Tibial nerve (tissue), 4 donors: ENCODE results near the gene CEP290. TPM values are rescaled to one million over a fixed set of nuclear protein-coding genes. Genes with fewer than 3 reads are reported as not detected.

Source experiments
- DNase-seq, 2 donors: peaks; one replicate each; pipeline ENCODE4 v3.0.0-alpha.2; 2019; ENCODE audit warnings: low spot score in 2 of 2
- H3K27ac ChIP-seq, 4 donors: fragments of 200-600 bp; sonication (generic) in 3 of 4; one replicate each; pipeline ENCODE4 v1.5.1; 2017 to 2019; ENCODE audit warnings: mild to moderate bottlenecking in 1 of 4
- H3K27me3 ChIP-seq, 2 donors: fragments of 200-600 bp; sonication (generic) in 1 of 2; one replicate each; pipeline versions ENCODE4 v1.5.1 to v1.6.0; 2017 to 2019
- H3K36me3 ChIP-seq, 3 donors: fragments of 200-600 bp; sonication (generic); one replicate each; pipeline ENCODE4 v1.5.1; 2018 to 2019
- H3K4me1 ChIP-seq, 4 donors: fragments of 200-600 bp; sonication (generic) in 3 of 4; one replicate each; pipeline ENCODE4 v1.5.1; 2017 to 2019
- H3K4me3 ChIP-seq, 4 donors: fragments of 200-600 bp; sonication (generic) in 3 of 4; one replicate each; pipeline ENCODE4 v1.5.1; 2017 to 2019; ENCODE audit warnings: mild to moderate bottlenecking in 1 of 4, moderate library complexity in 1 of 4
- H3K9me3 ChIP-seq, 4 donors: fragments of 200-600 bp; sonication (generic) in 3 of 4; one replicate each; pipeline ENCODE4 v1.5.1; 2017 to 2019
- EP300 ChIP-seq, 2 donors: sonication (generic); formaldehyde crosslinking; IDR thresholded peaks; one replicate each; pipeline ENCODE4 v1.6.1; 2017; ENCODE audit warnings: antibody characterized with exemption in 2 of 2, mild to moderate bottlenecking in 1 of 2
- WGBS, 2 donors: methylation state at CpG; one replicate each; pipeline ENCODE4 v1.1.5; 2018; 5-methylcytosine and 5-hydroxymethylcytosine counted together
- small RNA-seq: library from RNA; depleted of rRNA; stranded (forward); fragments of <200 nt; gene quantifications from one replicate; pipeline ENCODE3, GENCODE V24; 2016
- total RNA-seq, 4 donors: library from RNA; depleted of rRNA; stranded (reverse); fragments of >200 nt; gene quantifications; one replicate each; pipeline ENCODE4 v1.1.0, GENCODE V29; 2016

The CEP290 gene
- total RNA-seq, 4 donors from 2014 or later: 34.3 to 43.7 (median 38.3) TPM

- H3K4me3 ChIP-seq: no peak overlapping the region
- no peak overlapping the region for H3K27ac ChIP-seq
- no peak for DNase-seq
- WGBS, 2 donors: 87 to 93% methylated on average over 2 of the region's 2 CpGs
- no peaks in the 10 kb centered on the region for H3K36me3 ChIP-seq
- H3K4me1 ChIP-seq: no peaks in the 10 kb centered on the region
- peaks cover 0 to 5% (median 1%) of the 10 kb centered on the region in 4 donors for H3K9me3 ChIP-seq
- TF ChIP-seq EP300 (IDR thresholded peaks at IDR 0.05): no peak
- no peaks in the 10 kb centered on the region for H3K27me3 ChIP-seq
These were observed 140.6 kb downstream of the CEP290 start for GRCh38 chr12:88001327-88001726.

Small RNA genes lying within 50 kb of the gene (small RNA-seq; reads per million reads assigned to genes)
- not detected for gene RNA5SP364

Other genes starting within 250 kb of the CEP290 start
- gene C12orf50, start 112.7 kb downstream of the CEP290 start, total RNA-seq: under 1 TPM in 1 of 4 donors, not detected in 3; 0.66 TPM
- 10 to 100 TPM; 21.6 to 36.7 (median 26.4) TPM for gene TMTC3, start 219 bp upstream of the CEP290 start, total RNA-seq